GM23248 (cell line): ENCODE data around the gene TCTN1. TPM values are rescaled to one million over a fixed set of nuclear protein-coding genes. Genes with fewer than 3 reads are reported as not detected.

Experiments
- DNase-seq: peaks from one replicate; pipeline ENCODE4 v3.0.0-alpha.2; 2015
- H2AFZ ChIP-seq: fragments of 200-600 bp; sonication (generic); 2 replicates; pipeline ENCODE4 v1.6.1; 2016; ENCODE audit warnings: antibody characterized with exemption
- H3F3A ChIP-seq: fragments of 200-600 bp; sonication (generic); 2 replicates; pipeline ENCODE4 v1.6.1; 2016; ENCODE audit warnings: mild to moderate bottlenecking, antibody characterized with exemption, mixed run types; ENCODE audit not compliant: insufficient read depth
- H3K27ac ChIP-seq: fragments of 200-600 bp; sonication (generic); 2 replicates; pipeline ENCODE4 v1.5.1; 2016; ENCODE audit warnings: mild to moderate bottlenecking
- H3K27me3 ChIP-seq: fragments of 200-600 bp; sonication (generic); replicated peaks from 2 replicates; pipeline ENCODE4 v1.6.1; 2016; ENCODE audit warnings: mild to moderate bottlenecking; ENCODE audit not compliant: insufficient read depth
- H3K36me3 ChIP-seq: fragments of 200-600 bp; sonication (generic); 2 replicates; pipeline ENCODE4 v1.6.1; 2016; ENCODE audit warnings: low read depth, mild to moderate bottlenecking
- H3K4me1 ChIP-seq: fragments of 200-600 bp; sonication (generic); 2 replicates; pipeline ENCODE4 v1.6.1; 2016; ENCODE audit warnings: mild to moderate bottlenecking; ENCODE audit not compliant: insufficient read depth
- H3K4me2 ChIP-seq: fragments of 200-600 bp; sonication (generic); one replicate; pipeline ENCODE4 v1.6.1; 2016; ENCODE audit warnings: mild to moderate bottlenecking; ENCODE audit not compliant: unreplicated experiment
- H3K4me3 ChIP-seq: fragments of 200-600 bp; sonication (generic); 2 replicates; pipeline ENCODE4 v1.5.1; 2016; ENCODE audit warnings: mild to moderate bottlenecking
- H3K79me2 ChIP-seq: fragments of 200-600 bp; sonication (generic); 2 replicates; pipeline ENCODE4 v1.6.1; 2016; ENCODE audit warnings: mild to moderate bottlenecking; ENCODE audit not compliant: insufficient read depth
- H3K9ac ChIP-seq: fragments of 200-600 bp; sonication (generic); 2 replicates; pipeline ENCODE4 v1.6.1; 2016; ENCODE audit warnings: mild to moderate bottlenecking
- H3K9me2 ChIP-seq: fragments of 200-600 bp; sonication (generic); 2 replicates; pipeline ENCODE4 v1.6.1; 2016; ENCODE audit warnings: mixed run types, mild to moderate bottlenecking, moderate library complexity; ENCODE audit not compliant: insufficient read depth
- H3K9me3 ChIP-seq: fragments of 200-600 bp; sonication (generic); one replicate; pipeline ENCODE4 v1.6.1; 2017; ENCODE audit warnings: low read depth
- H4K20me1 ChIP-seq: fragments of 200-600 bp; sonication (generic); 2 replicates; pipeline ENCODE4 v1.6.0; 2016; ENCODE audit not compliant: insufficient read depth
- EZH2 ChIP-seq: fragments of 200-600 bp; sonication (generic); IDR thresholded peaks from 2 replicates; pipeline ENCODE4 v1.6.1; 2018; ENCODE audit warnings: antibody characterized with exemption, mild to moderate bottlenecking; ENCODE audit not compliant: insufficient read depth, poor library complexity, severe bottlenecking
- EZH2phosphoT487 ChIP-seq: fragments of 200-600 bp; sonication (generic); IDR thresholded peaks from 2 replicates; pipeline ENCODE4 v1.6.1; 2018; ENCODE audit warnings: antibody characterized with exemption, moderate library complexity, mild to moderate bottlenecking, low read depth; ENCODE audit not compliant: insufficient read depth
- WGBS, 2 experiments: methylation state at CpG; one replicate each; pipeline ENCODE4 v1.1.6; 2015 to 2017; ENCODE audit warnings: low lambda C conversion rate in 2 of 2, low coverage in 1 of 2; ENCODE audit errors: missing lambda C conversion rate in 2 of 2; 5-methylcytosine and 5-hydroxymethylcytosine counted together
- in situ Hi-C: fragments of 300-500 bp; cut with MboI; formaldehyde crosslinking; loops from 2 replicates; pipeline ENCODE4 v1.15.0; 2020
- polyA plus RNA-seq: library from polyadenylated mRNA; unstranded; fragments of >200 nt; fragmentation: Nextera tagmentation; extraction: Ambion mirVana; gene quantifications from 2 replicates; pipeline ENCODE4 v1.2.1, GENCODE V29; 2016
- total RNA-seq: library from RNA; depleted of rRNA; stranded (reverse); fragments of >200 nt; shearing (Covaris generic); gene quantifications from 2 replicates; pipeline ENCODE4 v1.2.3, GENCODE V29; 2014

Gene TCTN1
- total and polyA plus RNA-seq, 2 experiments from 2014 or later, result 44.3 to 65.2 TPM

- no peak overlapping the region for H3K27ac ChIP-seq
- H3K4me3 ChIP-seq, result no peak overlapping the region
- no peak overlapping the region for H3K4me2 ChIP-seq
- H3K9ac ChIP-seq, result no peak overlapping the region
- no peaks in the 10 kb centered on the region for H3K79me2 ChIP-seq
- no peaks in the 10 kb centered on the region for H3K27me3 ChIP-seq
- H3K36me3 ChIP-seq, result no peaks in the 10 kb centered on the region
- 88 to 92% methylated on average over 5 of the region's 5 CpGs for WGBS, 2 experiments
- H4K20me1 ChIP-seq, result no peaks in the 10 kb centered on the region
- no peaks in the 10 kb centered on the region for H3K9me2 ChIP-seq
- in situ Hi-C loops, result no loop called here
- no peaks in the 10 kb centered on the region for H3K4me1 ChIP-seq
- no peaks in the 10 kb centered on the region for H3F3A ChIP-seq
- TF ChIP-seq EZH2phosphoT487 (no peak), EZH2 (no peak)
- H3K9me3 ChIP-seq, result no peaks in the 10 kb centered on the region
- DNase-seq, result no peak
- no peak overlapping the region for H2AFZ ChIP-seq
Measured at GRCh38 chr12:110677206-110677911, 63.4 kb downstream of the TCTN1 start.

DNA sequence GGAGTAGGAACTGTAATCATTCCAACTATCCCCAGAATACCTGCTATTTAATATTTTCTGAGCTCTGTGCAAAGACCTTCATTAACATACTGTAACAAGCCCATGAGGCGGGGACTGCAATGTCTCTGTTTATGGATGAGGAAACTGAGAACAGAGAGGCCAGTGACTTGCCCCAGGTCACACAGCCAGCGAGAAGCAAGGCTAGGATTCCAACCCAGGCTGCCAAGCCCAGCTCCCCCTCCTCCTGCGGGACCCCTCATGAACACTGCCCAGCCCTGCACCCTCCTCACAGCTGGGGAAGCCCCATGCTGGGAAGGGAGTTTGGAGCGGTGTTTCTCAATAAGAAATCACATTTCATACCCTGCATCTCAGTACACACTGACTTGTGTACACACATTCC lies 64.1 kb downstream of the TCTN1 start:
- Histone ChIP-seq H3F3A (no peaks in the 10 kb centered on the region), H3K4me1 (no peaks in the 10 kb centered on the region), H3K4me2 (no peak overlapping the region), H3K9me3 (no peaks in the 10 kb centered on the region), H3K36me3 (no peaks in the 10 kb centered on the region), H3K27ac (no peak overlapping the region), H3K4me3 (no peak overlapping the region), H3K79me2 (no peaks in the 10 kb centered on the region), H3K9ac (no peak overlapping the region), H3K27me3 (no peaks in the 10 kb centered on the region), H3K9me2 (no peaks in the 10 kb centered on the region), H2AFZ (no peak overlapping the region), H4K20me1 (no peaks in the 10 kb centered on the region)
- in situ Hi-C loops, result no loop called here
- no peak for TF ChIP-seq EZH2
- TF ChIP-seq EZH2phosphoT487, result no peak
- DNase-seq, result no peak
- 76 to 81% methylated on average over 4 of the region's 4 CpGs for WGBS, 2 experiments

DNA sequence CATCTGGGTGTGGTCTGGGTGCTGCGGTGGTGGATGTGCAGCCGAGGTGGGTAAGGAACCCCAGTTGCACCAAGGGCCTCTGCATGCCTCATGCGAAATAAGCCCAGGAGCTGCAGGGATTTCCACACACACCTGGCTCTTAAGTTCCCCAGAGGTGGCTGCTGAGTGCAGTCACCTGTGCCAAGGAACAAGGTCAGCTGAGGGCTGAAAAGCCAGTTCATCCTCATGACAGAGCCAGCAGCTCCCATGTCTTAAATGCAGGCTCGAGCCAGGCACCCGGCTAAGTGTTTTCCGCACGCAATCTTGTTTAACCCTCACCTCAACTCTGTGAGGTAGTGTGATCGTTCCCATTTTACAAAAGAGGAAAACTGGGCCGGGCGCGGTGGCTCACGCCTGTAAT lies 65.3 kb downstream of the TCTN1 start:
- no peaks in the 10 kb centered on the region for H3F3A ChIP-seq
- no peaks in the 10 kb centered on the region for H3K36me3 ChIP-seq
- in situ Hi-C loops, result no loop called here
- TF ChIP-seq EZH2, result no peak
- no peak for TF ChIP-seq EZH2phosphoT487
- H3K27ac ChIP-seq, result no peak overlapping the region
- H3K9me3 ChIP-seq, result no peaks in the 10 kb centered on the region
- no peaks in the 10 kb centered on the region for H3K79me2 ChIP-seq
- H3K9ac ChIP-seq, result no peak overlapping the region
- H3K27me3 ChIP-seq, result no peaks in the 10 kb centered on the region
- no peaks in the 10 kb centered on the region for H3K9me2 ChIP-seq
- no peak overlapping the region for H3K4me3 ChIP-seq
- no peak overlapping the region for H2AFZ ChIP-seq
- no peaks in the 10 kb centered on the region for H3K4me1 ChIP-seq
- no peak overlapping the region for H3K4me2 ChIP-seq
- no peaks in the 10 kb centered on the region for H4K20me1 ChIP-seq
- no peak for DNase-seq
- 88 to 89% methylated on average over 12 of the region's 12 CpGs for WGBS, 2 experiments

DNA sequence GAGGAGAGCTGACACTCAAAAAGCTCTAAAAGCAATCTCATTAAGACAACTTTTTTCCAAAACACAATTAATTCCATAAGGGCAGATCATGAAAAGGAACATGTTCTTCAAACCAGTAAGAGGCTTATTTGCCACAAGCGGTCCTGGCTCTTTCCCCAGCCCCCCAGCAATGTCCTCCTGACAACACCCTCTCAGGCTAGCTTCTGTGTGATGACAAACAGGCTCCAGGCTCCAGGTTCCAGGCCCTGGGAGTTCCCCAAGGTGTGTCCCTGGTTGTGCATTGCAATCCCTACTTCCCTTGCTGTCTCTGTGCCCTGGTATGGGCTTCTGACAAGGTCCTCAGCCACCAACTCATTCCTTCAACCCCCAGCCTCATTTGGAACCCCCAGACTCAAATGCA lies 66.1 kb downstream of the TCTN1 start:
- no peaks in the 10 kb centered on the region for H3K36me3 ChIP-seq
- no peaks in the 10 kb centered on the region for H3F3A ChIP-seq
- no peak for DNase-seq
- H3K9ac ChIP-seq, result no peak overlapping the region
- WGBS, 2 experiments, result 22 to 32% methylated on average over 1 of the region's 1 CpG
- no peaks in the 10 kb centered on the region for H3K4me1 ChIP-seq
- H3K27me3 ChIP-seq, result no peaks in the 10 kb centered on the region
- no peaks in the 10 kb centered on the region for H4K20me1 ChIP-seq
- H3K27ac ChIP-seq, result no peak overlapping the region
- H3K9me2 ChIP-seq, result no peaks in the 10 kb centered on the region
- H3K4me3 ChIP-seq, result no peak overlapping the region
- no peak overlapping the region for H2AFZ ChIP-seq
- H3K9me3 ChIP-seq, result no peaks in the 10 kb centered on the region
- TF ChIP-seq EZH2 (no peak), EZH2phosphoT487 (no peak)
- no peaks in the 10 kb centered on the region for H3K79me2 ChIP-seq
- no peak overlapping the region for H3K4me2 ChIP-seq
- in situ Hi-C loops, result no loop called here
